ENCODE data around the gene ACACB. TPM values are rescaled to one million over a fixed set of nuclear protein-coding genes. Genes with fewer than 3 reads are reported as not detected.

ACACB gene
- total RNA-seq, 1 experiment from 2014 or later = 20.0 TPM

GRCh38 chr12:109166371-109166770 lies 50.0 kb downstream of the ACACB start:
- DNase-seq (ENCODE audit: low spot score) (no peak), ATAC-seq (no peak)
- Mint-ChIP-seq H3K36me3 (peaks cover 20% of the 10 kb centered on the region), H3K9me3 (no peaks in the 10 kb centered on the region), H3K4me3 (no peak overlapping the region), H3K4me1 (0 out of 2 replicates have a peak, but pooled peaks cover 3% of the 10 kb centered on the region), H3K27ac (no peak overlapping the region), H3K27me3 (ENCODE audit: low read depth) (no peaks in the 10 kb centered on the region)
- TF ChIP-seq ZNF121 (CRISPR knock-in tag; IDR thresholded peaks at IDR 0.05) (peak; percentile 42; the same call in 1 of the 2 replicates), MXD4 (CRISPR knock-in tag; IDR thresholded peaks at IDR 0.05; ENCODE audit: borderline replicate concordance) (no peak)
- ChIA-PET CTCF (interaction anchor here (0.6 to 0.8 kb wide), 4 partner anchors 12 to 88 kb away, joined by 3 to 5 read pairs (median 4); no protein-coding TSS in a partner anchor), POLR2A (no interaction called here)

DNA sequence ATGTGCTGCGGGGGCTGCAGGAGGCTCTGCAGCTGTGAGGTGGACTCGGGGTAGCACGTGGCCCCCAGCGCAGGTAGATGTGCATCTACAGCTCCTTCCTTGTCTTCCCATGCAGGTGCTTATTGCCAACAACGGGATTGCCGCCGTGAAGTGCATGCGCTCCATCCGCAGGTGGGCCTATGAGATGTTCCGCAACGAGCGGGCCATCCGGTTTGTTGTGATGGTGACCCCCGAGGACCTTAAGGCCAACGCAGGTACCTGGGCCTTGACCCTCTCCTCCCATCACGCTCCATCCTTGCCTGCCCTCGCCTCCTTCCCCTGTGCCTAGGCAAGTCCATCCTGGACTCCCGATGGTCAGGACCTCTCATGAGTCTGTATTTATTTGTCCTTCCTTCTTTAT lies 51.4 kb downstream of the ACACB start:
- CTCF ChIA-PET = no interaction called here
- Mint-ChIP-seq H3K9me3 (peaks cover 9% of the 10 kb centered on the region), H3K4me3 (no peak overlapping the region), H3K36me3 (peaks cover 34% of the 10 kb centered on the region), H3K4me1 (0 out of 2 replicates have a peak, but pooled peaks cover 3% of the 10 kb centered on the region), H3K27ac (no peak overlapping the region; the same call in 1 of the 2 replicates), H3K27me3 (ENCODE audit: low read depth) (no peaks in the 10 kb centered on the region)
- TF ChIP-seq JAZF1 (CRISPR knock-in tag; IDR thresholded peaks at IDR 0.05) (no peak), IRF2 (CRISPR knock-in tag; IDR thresholded peaks at IDR 0.05; ENCODE audit: borderline replicate concordance, low read depth) (no peak), NFYB (CRISPR knock-in tag; conservative IDR thresholded peaks at IDR 0.05; ENCODE audit: low read depth) (no peak), ZNF121 (CRISPR knock-in tag; IDR thresholded peaks at IDR 0.05) (no peak), PRRX2 (CRISPR knock-in tag; IDR thresholded peaks at IDR 0.05) (no peak), OVOL2 (CRISPR knock-in tag; IDR thresholded peaks at IDR 0.05; ENCODE audit: borderline replicate concordance) (no peak), RELA (CRISPR knock-in tag; IDR thresholded peaks at IDR 0.05; ENCODE audit: borderline replicate concordance) (no peak), SMAD4 (CRISPR knock-in tag; IDR thresholded peaks at IDR 0.05) (no peak), TEAD1 (CRISPR knock-in tag; IDR thresholded peaks at IDR 0.05) (no peak), MLX (CRISPR knock-in tag; IDR thresholded peaks at IDR 0.05) (no peak), FOXP4 (CRISPR knock-in tag; IDR thresholded peaks at IDR 0.05) (no peak), AR (CRISPR knock-in tag; IDR thresholded peaks at IDR 0.05) (no peak), CREM (CRISPR knock-in tag; IDR thresholded peaks at IDR 0.05) (no peak)
- TF ChIP-seq, protein P1, sequence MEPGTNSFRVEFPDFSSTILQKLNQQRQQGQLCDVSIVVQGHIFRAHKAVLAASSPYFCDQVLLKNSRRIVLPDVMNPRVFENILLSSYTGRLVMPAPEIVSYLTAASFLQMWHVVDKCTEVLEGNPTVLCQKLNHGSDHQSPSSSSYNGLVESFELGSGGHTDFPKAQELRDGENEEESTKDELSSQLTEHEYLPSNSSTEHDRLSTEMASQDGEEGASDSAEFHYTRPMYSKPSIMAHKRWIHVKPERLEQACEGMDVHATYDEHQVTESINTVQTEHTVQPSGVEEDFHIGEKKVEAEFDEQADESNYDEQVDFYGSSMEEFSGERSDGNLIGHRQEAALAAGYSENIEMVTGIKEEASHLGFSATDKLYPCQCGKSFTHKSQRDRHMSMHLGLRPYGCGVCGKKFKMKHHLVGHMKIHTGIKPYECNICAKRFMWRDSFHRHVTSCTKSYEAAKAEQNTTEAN (CRISPR knock-in tag; IDR thresholded peaks at IDR 0.05) = no peak
- TF ChIP-seq, protein P2, sequence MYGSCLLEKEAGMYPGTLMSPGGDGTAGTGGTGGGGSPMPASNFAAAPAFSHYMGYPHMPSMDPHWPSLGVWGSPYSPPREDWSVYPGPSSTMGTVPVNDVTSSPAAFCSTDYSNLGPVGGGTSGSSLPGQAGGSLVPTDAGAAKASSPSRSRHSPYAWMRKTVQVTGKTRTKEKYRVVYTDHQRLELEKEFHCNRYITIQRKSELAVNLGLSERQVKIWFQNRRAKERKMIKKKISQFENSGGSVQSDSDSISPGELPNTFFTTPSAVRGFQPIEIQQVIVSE (CRISPR knock-in tag; IDR thresholded peaks at IDR 0.05; ENCODE audit: borderline replicate concordance) = no peak
- TF ChIP-seq, protein P3, sequence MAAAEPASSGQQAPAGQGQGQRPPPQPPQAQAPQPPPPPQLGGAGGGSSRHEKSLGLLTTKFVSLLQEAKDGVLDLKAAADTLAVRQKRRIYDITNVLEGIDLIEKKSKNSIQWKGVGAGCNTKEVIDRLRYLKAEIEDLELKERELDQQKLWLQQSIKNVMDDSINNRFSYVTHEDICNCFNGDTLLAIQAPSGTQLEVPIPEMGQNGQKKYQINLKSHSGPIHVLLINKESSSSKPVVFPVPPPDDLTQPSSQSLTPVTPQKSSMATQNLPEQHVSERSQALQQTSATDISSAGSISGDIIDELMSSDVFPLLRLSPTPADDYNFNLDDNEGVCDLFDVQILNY (CRISPR knock-in tag; IDR thresholded peaks at IDR 0.05) = no peak
- TF ChIP-seq, protein P4, sequence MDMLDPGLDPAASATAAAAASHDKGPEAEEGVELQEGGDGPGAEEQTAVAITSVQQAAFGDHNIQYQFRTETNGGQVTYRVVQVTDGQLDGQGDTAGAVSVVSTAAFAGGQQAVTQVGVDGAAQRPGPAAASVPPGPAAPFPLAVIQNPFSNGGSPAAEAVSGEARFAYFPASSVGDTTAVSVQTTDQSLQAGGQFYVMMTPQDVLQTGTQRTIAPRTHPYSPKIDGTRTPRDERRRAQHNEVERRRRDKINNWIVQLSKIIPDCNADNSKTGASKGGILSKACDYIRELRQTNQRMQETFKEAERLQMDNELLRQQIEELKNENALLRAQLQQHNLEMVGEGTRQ (CRISPR knock-in tag; IDR thresholded peaks at IDR 0.05) = no peak
- TF ChIP-seq, protein P5, sequence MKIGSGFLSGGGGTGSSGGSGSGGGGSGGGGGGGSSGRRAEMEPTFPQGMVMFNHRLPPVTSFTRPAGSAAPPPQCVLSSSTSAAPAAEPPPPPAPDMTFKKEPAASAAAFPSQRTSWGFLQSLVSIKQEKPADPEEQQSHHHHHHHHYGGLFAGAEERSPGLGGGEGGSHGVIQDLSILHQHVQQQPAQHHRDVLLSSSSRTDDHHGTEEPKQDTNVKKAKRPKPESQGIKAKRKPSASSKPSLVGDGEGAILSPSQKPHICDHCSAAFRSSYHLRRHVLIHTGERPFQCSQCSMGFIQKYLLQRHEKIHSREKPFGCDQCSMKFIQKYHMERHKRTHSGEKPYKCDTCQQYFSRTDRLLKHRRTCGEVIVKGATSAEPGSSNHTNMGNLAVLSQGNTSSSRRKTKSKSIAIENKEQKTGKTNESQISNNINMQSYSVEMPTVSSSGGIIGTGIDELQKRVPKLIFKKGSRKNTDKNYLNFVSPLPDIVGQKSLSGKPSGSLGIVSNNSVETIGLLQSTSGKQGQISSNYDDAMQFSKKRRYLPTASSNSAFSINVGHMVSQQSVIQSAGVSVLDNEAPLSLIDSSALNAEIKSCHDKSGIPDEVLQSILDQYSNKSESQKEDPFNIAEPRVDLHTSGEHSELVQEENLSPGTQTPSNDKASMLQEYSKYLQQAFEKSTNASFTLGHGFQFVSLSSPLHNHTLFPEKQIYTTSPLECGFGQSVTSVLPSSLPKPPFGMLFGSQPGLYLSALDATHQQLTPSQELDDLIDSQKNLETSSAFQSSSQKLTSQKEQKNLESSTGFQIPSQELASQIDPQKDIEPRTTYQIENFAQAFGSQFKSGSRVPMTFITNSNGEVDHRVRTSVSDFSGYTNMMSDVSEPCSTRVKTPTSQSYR (CRISPR knock-in tag; IDR thresholded peaks at IDR 0.05) = no peak
- TF ChIP-seq, protein P6, sequence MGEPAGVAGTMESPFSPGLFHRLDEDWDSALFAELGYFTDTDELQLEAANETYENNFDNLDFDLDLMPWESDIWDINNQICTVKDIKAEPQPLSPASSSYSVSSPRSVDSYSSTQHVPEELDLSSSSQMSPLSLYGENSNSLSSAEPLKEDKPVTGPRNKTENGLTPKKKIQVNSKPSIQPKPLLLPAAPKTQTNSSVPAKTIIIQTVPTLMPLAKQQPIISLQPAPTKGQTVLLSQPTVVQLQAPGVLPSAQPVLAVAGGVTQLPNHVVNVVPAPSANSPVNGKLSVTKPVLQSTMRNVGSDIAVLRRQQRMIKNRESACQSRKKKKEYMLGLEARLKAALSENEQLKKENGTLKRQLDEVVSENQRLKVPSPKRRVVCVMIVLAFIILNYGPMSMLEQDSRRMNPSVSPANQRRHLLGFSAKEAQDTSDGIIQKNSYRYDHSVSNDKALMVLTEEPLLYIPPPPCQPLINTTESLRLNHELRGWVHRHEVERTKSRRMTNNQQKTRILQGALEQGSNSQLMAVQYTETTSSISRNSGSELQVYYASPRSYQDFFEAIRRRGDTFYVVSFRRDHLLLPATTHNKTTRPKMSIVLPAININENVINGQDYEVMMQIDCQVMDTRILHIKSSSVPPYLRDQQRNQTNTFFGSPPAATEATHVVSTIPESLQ (CRISPR knock-in tag; IDR thresholded peaks at IDR 0.05) = no peak
- DNase-seq (ENCODE audit: low spot score) = no peak
- no peak for ATAC-seq
- POLR2A ChIA-PET = no interaction called here
